ENCODE measurements around the gene LARGE2.

The LARGE2 gene

GRCh38 chr11:45922425-45923082 lies at the start of gene LARGE2:
TSS of gene LARGE2 (plus strand) at chr11:45922656. CDS start at chr11:45922883, 227 bp downstream.
- DNase-seq (ENCODE audit: low read depth), result no peak

DNA sequence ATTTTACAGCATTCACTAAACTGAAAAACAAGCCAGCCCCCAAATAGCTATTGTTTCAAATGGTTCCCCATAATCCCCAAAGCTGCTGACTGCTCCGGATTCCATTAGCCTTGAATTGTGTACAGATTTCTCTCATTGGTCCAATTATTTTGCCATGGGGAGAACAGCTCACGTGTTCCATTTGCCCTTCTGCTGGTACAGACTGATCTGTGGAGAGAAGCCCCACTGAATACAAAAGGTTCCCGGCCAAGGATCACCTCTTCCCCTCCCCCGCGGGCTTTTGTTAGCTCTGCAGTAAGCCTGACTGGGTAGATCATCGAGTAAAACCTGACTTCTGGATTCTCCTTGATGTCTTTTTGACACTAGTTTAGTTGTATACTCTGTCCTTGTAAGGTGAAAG lies 46.1 kb upstream of the LARGE2 start:
- no peak for DNase-seq (ENCODE audit: low read depth)

DNA sequence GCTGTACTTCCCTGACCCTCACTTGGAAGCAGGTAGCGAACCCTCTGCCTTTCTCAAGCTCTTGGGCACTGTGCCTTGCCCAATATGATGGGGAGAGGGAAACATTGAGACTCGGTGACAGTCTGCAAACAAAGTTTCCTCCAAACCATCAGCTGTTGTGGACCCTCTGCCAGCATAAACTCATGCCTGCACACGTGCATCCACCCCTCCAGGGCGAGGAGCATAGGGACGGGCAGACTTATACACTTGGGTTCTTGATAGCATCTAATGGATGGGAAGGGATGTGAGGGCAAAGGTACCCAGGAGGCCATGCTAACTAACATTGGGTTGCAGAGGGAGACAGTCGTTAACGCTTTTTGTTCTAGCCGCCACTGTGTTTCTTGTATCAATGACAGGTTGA lies 45.2 kb upstream of the LARGE2 start:
- DNase-seq (ENCODE audit: low read depth), result no peak

- DNase-seq (ENCODE audit: low read depth), result no peak
These were observed 44.6 kb upstream of the LARGE2 start for GRCh38 chr11:45877845-45878244.

DNA sequence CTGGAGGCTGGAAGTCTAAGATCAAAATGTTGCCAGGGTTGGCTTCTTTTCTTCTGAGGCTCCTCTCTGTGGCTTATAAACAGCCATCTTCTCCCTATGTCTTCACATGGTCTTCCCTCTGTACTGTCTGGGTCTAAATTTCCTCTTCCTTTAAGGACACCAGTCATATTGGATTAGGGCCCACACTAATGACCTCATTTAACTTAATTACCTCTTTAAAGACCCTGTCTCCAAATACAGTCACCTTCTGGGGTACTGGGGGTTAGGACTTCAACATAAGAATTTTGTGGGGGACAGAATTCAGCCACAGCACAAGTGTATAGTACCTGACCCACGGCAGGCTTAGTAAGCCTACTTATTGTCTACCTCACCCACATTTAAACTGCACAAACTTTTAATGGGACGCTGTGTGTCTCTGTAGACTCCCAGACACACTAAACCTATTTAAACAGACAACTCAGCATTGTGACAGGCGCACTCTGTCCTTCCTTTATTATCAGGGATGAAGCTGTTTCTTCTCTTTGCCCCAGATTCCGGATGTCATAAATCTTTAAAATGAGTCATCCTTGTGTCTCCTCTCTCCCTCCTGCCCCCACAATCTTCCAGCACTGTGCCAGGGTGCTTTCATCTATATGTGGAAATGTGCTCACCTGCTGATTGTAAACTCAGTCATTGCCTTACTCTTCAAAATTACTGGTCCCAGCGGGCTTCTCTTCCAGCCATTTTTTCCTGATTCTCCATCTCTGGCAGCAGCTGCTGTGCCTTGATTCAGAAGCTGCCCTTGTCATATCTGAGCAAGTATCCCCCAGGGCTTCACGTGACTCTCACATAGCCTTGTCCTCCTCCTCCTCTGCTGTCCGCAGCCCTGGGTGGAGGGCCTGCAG lies 42.4 kb upstream of the LARGE2 start:
- no peak for DNase-seq (ENCODE audit: low read depth)

GRCh38 chr11:45880772-45881570 lies 41.5 kb upstream of the LARGE2 start:
- DNase-seq (ENCODE audit: low read depth), result no peak

GRCh38 chr11:45881708-45882368 lies 40.6 kb upstream of the LARGE2 start:
- DNase-seq (ENCODE audit: low read depth), result no peak

DNA sequence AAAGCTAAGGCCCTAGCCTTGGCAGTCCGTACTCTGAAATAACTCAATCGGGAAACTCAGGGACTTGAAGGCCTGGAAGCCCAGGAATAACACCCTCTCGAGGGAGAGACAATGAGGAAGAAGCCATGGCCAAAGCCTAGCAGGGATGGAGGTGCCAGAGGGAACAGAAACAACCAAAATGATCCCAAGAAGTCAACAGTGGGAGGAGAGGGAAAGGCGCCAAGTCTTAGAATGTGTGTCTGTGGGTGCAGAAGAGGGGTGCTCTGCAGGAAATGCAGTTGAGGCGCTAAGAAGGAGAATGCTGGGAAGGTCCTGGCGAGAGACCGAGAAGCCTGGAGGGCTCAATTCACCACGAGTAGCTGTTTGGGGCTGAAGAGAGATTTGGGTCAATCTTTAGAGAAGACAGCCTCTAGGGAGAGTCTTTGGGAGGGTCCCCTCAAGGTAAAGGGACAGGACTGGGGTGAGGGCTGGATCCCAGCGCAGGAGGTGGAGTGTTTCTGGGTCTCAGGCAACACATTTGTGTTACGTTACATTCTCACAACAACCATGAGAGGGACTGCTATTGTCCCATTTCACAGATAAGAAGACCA lies 37.8 kb upstream of the LARGE2 start:
- DNase-seq (ENCODE audit: low read depth), result no peak

- DNase-seq (ENCODE audit: low read depth), result no peak
These were observed 37.1 kb upstream of the LARGE2 start, which contains the start of gene MAPK8IP1 for GRCh38 chr11:45885274-45885920. TSS of gene MAPK8IP1 (plus strand) at chr11:45885651. CDS start at chr11:45885821, 170 bp downstream.

DNA sequence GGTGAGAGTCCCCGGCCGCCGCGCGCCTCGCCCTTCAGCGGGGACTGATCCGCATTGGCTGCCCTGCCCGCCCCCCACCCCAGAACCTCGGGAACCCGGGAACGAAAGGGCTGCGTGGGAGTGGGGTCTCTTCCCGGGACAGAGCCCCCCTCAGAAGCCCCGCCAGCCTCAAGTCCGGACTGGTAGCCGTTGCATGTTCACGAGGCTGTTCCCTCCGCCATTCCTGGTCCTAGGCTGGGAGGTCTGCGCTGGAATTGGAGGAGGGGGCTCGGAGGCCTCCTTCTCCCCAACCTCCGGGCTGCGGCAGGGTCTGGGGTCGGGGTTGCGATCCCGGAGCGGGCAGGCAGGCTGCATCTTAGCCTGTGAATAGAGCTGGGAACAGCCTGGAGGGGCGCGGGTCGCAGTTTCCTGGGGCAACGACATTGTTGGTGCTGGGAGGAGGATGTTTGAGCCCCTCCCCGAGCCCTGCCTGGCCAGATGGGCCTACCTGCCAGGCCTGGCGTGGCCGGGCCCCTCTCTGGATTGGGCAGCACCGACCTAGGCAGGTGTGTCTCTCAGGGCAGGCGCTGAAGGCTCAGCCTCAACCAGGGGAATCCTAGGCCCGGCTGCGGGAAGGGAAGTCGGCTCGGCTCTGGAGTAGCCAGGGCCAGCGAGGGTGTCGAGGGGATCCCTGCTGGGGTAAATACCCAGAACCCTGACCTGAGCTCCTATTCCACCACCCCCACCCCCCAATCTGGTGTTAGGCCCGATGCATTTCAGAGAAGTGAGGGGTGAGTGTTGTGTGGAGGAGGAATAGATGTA lies 36.3 kb upstream of the LARGE2 start:
- DNase-seq (ENCODE audit: low read depth), result no peak

DNA sequence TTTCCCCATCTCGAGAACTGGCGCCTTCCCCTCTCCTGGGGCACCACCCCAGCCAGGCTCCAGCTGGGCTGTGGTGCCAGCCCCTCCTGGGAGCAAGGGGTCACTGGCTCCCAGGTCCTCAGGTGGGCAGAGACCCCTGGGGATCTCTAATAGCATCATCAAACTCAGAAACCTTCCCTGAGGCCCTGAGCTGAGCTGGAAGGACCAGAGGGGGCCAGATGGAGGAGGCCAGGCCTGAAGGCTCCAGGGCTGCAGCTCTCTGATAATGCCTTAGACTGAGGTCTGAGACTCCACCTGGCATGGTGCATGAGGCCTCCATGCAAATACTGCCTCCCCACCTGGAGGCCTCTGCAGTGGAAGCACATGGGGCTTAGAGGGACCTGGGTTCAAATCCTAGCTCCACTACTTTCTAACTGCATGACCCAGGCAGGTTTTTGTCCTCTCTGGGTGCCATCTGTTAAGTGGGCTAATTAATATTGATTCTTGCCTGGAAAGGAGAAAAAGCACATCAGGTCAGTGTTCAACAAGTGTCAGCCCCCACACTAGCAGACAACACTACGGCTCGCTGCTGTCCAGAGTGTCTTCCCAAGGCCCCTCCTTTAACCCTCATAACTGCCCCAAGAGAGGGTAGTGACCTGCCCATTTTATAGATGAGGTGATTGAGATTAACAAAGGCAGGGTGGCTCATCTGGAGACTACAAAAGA lies 35.5 kb upstream of the LARGE2 start:
- DNase-seq (ENCODE audit: low read depth), result no peak

GRCh38 chr11:45887587-45887986 lies 34.9 kb upstream of the LARGE2 start:
- no peak for DNase-seq (ENCODE audit: low read depth)

- no peak for DNase-seq (ENCODE audit: low read depth)
These were observed 32.9 kb upstream of the LARGE2 start for GRCh38 chr11:45889555-45889954.

DNA sequence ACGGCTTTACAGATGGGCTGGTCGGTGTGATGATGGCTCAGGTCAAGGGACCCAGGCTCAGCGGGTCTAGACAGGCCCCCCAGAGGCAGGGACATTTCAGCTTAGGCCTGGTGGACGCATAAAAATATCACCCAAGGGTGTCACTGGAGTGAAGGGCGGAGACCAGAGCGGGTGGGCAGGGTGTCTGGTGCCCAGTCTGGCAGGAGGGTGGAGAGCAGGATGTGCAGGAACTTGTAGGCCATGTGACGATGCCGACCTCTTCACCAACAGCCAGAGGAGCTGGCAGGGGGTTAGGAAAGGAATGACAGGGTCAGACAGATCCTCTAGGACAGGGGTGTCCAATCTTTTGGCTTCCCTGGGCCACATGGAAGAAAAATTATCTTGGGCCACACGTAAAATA lies 32.5 kb upstream of the LARGE2 start:
- no peak for DNase-seq (ENCODE audit: low read depth)

DNA sequence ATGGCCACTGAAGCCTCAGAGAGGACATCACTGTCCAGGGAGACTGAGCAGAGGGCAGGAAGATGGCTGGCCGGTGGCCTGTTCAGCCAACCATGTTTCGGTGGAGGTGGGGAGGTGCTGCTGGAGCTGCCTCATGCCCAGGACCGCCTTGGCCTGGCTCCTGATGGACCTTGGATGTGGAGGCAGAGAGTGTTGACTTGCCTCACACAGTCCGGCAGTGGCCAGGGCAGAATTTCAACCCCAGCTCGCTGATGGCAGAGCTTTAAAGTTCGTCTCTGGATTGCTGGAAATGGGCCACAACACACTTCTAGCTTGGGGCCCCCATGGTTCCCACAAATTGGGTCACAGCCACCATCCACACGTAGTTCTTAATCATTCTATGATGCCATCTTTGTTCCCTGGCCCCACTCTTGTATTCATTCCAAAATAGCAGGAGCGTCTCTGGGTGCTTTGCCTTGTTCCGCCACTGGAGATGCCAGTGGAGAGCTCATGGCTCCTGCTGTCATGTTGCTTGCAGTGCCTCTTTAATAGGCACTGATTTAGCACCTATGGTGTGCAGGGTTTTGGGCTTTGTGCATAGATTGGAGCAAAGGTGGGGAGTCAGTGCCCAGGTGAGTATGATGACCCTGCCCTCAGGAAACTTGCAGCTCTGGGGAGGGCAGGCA lies 31.4 kb upstream of the LARGE2 start:
- no peak for DNase-seq (ENCODE audit: low read depth)

GRCh38 chr11:45892856-45893255 lies 29.6 kb upstream of the LARGE2 start:
- DNase-seq (ENCODE audit: low read depth), result no peak

DNA sequence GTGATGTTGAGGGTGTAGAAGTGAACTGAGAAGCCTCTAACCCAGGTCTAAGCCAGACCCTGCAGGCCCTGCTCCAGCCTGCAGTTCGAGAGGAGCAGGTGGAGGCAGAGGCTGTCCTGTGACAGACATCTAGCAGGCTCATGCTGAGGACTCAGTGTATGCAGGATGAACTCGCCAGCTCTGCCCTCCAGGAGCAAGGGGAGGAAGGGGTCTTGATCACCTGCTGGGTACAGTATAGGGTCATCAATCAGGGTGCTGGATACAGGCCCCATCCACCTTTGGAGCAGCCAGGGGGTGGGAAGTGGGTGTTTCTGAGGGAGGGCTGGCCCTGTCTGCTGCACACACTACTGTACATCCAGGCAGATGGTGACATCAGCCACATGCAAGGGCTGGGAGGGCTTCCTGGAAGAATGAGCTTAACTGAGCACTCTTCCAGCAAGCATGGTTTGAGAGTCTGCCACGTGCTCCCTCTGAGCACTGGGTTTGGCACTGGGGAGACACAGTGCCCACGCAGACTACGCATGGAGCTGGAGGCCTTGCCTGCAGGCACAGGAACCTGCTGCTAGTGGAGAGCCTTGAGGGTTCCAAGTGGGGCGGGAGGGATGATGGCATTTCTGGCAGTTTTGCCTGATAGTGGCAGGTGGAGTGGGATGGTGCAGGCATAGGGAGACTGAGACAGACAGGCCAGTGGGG lies 27.8 kb upstream of the LARGE2 start:
- no peak for DNase-seq (ENCODE audit: low read depth)

DNA sequence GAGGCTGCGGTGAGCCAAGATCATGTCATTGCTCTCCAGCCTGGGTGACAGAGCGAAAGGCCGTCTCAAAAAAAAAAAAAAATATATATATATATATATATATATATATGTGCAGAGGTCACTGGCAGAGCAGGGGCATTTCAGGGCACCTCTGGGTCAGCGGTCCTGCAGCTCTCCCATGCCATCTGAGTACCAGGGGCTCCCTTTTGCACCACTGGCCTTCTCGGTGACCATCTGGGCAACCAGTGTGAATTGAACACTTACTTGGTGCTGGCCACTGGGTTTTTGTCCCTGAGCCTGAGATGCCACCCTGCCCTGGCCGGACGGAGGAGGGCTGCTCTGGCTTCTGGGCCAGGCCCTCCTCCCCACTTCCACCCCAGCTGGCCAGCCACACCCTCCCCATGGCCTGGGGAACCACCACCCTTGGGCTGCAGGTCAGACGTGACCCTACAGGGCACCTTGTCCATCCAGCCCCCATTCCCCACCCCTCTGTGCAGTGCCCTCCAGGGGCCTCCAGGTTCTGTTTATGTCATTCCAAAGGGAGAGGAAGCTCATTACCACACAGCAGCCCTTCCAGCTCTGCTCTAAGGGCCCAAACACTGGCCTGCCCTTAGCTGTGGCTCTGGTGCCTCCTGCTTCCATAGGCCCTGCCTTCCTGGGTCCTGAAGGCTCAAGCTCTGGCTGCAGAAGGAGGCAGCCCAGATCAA lies 26.8 kb upstream of the LARGE2 start:
- DNase-seq (ENCODE audit: low read depth), result no peak

Measured in GM04503 (cell line).